COR-L47 (cell line): ENCODE measurements around the gene DRD2.

Experiments
- DNase-seq: peaks from one replicate; lab custom pipeline; 2025; lab: John Stamatoyannopoulos, UW

DRD2 gene

GRCh38 chr11:113446112-113446511 lies 29.1 kb downstream of the DRD2 start:
- DNase-seq = no peak

GRCh38 chr11:113444502-113445123 lies 30.6 kb downstream of the DRD2 start:
- DNase-seq = no peak

DNA sequence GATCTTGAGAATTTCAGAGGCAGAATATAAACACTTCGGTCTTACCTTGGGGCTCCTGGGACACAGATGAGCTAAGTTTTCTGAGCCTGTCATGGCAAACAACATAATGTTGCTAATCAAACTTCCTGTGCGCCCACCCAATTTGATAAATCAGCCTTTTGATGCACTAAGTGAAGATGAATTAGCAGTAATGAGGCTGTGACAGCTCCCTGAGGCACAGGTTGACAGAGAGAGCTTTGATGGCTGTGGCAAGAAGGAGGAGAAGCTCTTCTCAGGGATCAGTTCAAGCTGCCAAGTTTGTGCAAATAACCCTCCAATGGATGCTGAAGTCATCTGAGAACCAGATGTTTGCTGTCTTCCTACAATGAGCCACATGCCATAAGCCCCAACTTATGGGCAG lies 34.4 kb downstream of the DRD2 start:
- no peak for DNase-seq

- DNase-seq = no peak
Measured at GRCh38 chr11:113436672-113437252, 38.4 kb downstream of the DRD2 start.

GRCh38 chr11:113435190-113435968 lies 39.8 kb downstream of the DRD2 start:
- DNase-seq = no peak

- no peak for DNase-seq
Measured at GRCh38 chr11:113431746-113432145, 43.5 kb downstream of the DRD2 start.

- no peak for DNase-seq
Measured at GRCh38 chr11:113426686-113427085, 48.5 kb downstream of the DRD2 start.

DNA sequence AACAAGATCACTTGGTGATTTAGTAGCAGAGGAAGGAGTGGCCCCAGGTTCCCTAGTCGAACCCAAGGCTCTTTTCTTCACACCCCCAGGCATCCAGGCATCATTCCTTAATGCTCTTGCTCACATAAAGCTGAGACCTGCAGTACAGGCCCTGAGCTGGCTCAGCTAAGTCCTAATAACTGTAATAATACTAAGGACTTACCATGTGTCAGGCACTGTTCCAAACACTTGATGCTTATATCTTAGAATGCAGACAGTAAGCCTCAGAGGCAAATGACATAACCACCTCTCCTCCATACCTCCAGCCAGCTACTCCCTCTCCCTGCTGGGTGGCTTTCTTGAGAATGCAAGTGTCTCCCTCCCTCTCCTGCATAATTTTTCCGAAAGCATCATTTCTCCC lies 54.4 kb downstream of the DRD2 start:
- no peak for DNase-seq

- peak; percentile 38 for DNase-seq
Measured at GRCh38 chr11:113419454-113420003, 55.7 kb downstream of the DRD2 start.

DNA sequence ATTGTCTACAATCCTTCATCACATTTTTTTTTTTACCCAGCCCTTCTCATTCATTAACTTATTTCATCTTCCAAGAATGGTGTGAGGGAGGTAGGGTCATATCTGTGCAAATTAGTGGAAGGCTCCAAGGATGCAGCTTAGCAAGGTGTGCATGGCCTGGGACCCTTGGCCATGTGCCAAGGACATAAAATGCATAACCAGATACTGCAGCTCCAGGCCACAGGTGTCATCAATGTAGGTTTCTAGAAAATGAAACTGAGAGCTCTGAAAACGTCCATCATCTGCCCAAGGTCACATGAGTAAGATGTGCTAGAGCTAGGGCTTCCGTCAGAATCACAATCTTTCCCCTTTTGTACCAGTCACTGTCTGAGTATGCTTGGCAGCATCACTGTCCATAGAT lies 57.8 kb downstream of the DRD2 start:
- no peak for DNase-seq

DNA sequence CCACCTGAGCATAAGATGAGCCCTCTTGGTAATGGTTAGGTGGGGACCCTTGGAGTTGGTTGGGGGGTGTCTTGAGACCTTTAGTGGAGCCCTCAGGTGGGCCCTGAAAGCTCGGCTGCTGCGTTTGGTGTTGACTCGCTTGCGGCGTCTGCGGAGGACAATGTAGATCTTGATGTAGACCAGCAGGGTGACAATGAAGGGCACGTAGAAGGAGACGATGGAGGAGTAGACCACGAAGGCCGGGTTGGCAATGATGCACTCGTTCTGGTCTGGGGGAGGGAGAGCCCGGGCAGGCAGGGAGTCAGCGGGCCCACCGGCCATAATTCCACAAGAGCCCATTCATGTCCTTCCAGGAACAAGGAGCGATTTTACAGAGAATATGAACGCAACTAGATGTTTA lies 59.9 kb downstream of the DRD2 start:
- no peak for DNase-seq

DNA sequence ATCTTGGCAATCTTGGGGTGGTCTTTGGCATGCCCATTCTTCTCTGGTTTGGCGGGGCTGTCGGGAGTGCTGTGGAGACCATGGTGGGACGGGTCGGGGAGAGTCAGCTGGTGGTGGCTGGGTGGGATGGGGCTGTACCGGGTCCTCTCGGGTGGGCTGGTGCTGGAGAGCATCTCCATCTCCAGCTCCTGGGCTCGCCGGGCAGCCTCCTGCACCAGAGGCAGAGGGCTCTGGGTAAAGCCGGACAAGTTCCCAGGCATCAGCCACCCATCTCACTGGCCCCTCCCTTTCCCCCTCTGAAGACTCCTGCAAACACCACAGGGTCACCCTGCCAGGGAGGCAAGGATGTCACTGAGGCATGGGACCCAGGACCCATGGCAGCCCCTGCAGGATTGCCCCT lies 62.5 kb downstream of the DRD2 start:
- DNase-seq = no peak

GRCh38 chr11:113411536-113411935 lies 63.7 kb downstream of the DRD2 start:
- no peak for DNase-seq

- DNase-seq = no peak
Measured at GRCh38 chr11:113410414-113411135, 64.6 kb downstream of the DRD2 start.

GRCh38 chr11:113409526-113409925 lies 65.7 kb downstream of the DRD2 start:
- no peak for DNase-seq

GRCh38 chr11:113408887-113409286 lies 66.3 kb downstream of the DRD2 start:
- no peak for DNase-seq

DNA sequence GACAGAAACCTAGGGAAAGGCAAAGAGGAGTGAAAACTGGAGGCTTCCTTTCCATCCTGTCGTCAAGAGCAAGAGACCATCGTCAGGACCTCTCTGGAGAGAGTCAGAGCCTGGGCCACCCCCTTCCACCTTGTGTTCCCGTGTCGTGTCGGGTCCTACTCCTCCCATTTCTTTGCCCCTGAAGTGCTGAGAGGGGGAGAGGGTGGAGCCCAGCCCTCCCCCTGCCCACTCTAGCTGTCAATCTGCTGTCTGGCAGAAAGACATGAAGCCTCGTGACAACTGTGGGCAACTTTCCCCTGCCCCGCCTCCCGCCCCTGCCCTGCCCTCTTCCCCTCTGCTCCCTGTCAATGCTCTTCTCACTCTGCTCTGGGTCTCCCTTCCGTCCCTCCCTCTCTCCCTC lies 67.0 kb downstream of the DRD2 start:
- no peak for DNase-seq

DNA sequence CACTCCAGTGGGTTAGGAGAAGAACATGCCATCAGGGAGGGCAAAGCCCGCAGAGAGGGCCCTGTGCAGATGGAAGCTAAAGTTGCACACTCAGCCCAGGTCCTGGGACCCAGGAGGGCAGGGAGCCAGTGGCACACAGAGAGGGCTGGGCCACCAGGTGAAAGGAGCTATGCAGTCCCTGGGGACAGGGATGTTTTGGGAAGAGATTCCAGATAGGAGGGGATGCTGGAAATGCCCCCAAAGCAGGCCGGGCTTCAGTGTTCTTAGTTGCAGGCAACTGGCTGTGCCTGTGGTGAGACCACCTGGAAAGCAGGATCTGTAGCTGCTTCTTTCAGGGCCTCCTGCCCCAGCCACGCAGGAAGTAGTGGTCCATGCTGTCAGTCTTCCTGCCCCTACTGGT lies 68.0 kb downstream of the DRD2 start:
- DNase-seq = no peak

GRCh38 chr11:113405724-113406478 lies 69.3 kb downstream of the DRD2 start:
- no peak for DNase-seq

- DNase-seq = no peak
Measured at GRCh38 chr11:113404859-113405430, 70.3 kb downstream of the DRD2 start.

GRCh38 chr11:113401718-113402117 lies 73.5 kb downstream of the DRD2 start:
- DNase-seq = peak; percentile 97
